CD1c-positive myeloid dendritic cell (primary cell): ENCODE results near the gene LRRC59.

ENCODE experiments used
- DNase-seq: peaks from one replicate; pipeline ENCODE4 v3.0.0-alpha.2; 2016; ENCODE audit errors: extremely low spot score

The LRRC59 gene

DNA sequence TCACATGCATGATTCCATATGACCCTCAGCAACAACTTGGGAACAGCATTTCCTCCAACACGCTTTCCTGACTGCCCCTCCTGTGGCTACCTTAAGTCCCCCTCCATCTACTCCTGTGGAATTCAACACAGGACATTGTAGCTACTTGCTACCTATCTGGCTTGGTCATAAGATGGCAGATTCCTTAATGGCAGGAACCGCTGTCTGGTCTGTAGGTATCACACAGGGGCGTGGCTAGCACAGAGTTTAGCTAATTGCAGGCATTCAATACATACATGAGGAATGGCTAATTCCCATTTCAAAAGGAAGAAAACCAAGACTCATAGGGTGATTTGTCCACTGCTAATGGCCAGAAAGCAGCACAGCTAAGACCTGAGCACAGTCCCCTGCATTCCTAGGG lies 8.6 kb downstream of the LRRC59 start:
- DNase-seq = no peak

GRCh38 chr17:50386510-50386909 lies 10.8 kb downstream of the LRRC59 start:
- DNase-seq = no peak

DNA sequence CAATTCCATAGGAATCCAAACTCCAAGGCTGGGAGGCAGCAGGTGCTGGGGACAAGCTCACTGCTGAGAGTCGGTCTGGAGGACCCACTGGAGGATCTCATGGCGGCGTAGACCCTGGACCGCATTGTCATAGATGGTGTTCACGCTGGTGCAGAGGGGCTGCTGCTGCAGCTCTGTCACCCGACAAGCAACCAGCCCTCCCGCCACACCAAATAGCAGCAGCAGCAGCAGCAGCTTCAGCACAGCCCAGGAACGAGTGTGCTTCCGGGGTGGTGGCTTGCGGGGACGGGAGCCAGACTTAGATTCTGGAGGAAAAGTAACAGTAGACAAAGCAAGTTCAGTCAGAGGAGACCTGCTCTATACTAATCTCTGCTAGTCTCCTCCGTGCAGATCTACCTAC lies 14.4 kb downstream of the LRRC59 start:
- no peak for DNase-seq

GRCh38 chr17:50381920-50382319 lies 15.4 kb downstream of the LRRC59 start:
- no peak for DNase-seq

DNA sequence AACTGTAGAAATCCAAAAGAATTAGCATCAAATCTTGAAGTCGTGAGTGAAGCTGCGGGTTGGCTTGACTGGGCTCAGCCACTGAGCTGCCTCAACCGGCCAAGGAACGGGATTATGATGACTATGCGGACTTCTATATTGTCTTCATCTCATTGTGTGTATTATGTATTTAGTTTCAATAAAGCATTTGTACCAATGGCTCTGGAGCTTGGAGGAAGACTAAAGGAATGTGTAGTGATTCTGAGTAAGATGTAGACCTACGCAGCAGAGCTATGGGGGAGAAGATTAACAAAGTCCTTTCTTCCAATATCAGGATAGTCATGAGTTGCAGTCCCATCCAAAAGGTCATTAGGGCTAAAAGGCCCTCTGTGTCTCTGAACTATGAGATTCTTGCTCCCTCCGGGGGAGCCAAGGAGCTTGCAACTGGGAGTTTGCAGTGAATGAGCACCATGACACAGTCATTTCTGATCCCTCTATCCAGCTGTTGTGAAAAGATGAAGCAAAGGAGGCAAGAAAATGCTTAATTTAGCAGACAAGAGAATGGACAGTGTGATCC lies 16.0 kb downstream of the LRRC59 start:
- DNase-seq = no peak

GRCh38 chr17:50380369-50381259 lies 16.7 kb downstream of the LRRC59 start:
- DNase-seq = no peak

DNA sequence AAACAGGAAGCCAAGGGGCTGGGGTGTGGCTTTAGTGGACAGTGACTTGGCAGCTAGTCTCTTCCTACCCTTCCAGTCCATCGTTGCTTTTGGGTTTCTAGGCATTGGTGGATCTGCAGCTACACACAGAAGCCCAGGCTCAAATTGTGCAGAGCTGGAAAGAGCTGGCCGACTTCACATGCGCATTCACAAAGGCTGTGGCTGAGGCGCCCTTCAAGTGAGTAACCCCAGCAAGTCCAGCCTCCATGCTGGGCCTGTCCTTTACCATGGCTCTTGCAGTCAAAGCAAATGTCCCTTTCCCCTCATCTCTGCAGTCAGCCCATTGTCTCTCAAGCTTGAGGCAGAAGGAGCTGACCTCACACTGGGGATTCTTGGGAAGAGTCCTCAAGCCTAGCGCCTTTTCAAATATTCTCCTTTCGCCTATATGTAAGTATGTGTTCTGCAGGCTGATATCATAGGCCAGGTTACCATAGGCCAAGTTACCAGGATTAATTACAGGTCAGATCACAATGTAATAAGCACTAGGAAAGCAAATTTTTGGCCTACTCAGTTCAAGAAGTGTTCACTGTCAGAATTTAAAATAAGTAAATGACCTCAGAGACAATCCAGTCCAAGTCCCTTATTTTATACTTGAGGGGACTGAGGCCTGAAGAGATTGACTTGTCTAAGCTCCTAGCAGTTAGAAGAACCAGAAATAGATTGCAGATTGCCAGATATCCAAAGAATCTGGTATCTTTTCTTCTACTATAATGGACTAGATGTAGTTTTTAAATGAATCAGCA lies 17.8 kb downstream of the LRRC59 start:
- no peak for DNase-seq

- DNase-seq = no peak
These were observed 21.3 kb downstream of the LRRC59 start for GRCh38 chr17:50375858-50376538.

GRCh38 chr17:50373705-50374104 lies 23.6 kb downstream of the LRRC59 start:
- DNase-seq = no peak

GRCh38 chr17:50372758-50373556 lies 24.4 kb downstream of the LRRC59 start, which contains the start of the genes EME1 and MRPL27:
Gene EME1 (plus strand): TSS chr17:50373229. CDS start chr17:50375209, 1,980 bp downstream.
Gene MRPL27 (minus strand): TSS chr17:50373184. CDS start chr17:50373170, 14 bp downstream.
- DNase-seq = peak; percentile 93

- DNase-seq = no peak
These were observed 25.0 kb downstream of the LRRC59 start for GRCh38 chr17:50372222-50372757.

- DNase-seq = no peak
These were observed 25.8 kb downstream of the LRRC59 start for GRCh38 chr17:50371526-50371925.

GRCh38 chr17:50370052-50370451 lies 27.3 kb downstream of the LRRC59 start:
- no peak for DNase-seq

DNA sequence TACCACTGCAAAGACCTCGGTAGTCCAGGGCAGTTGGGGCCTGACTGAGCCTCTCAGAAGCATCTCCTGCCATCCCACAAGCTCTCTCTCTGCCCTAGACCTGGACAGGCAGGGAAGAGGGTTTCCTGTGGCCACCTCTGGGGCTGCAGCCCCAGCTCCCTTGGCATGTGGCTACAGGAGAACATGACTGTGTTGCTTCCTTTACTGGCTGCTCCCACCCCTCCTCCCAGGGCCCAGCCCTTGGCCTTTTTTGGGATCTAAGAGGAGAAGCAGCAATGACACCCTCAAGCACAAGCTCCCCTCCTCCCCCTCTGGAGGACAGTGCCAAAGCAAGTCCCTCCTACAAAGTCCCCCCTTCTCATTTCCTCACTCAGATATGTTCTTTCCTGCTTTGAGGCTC lies 29.9 kb downstream of the LRRC59 start:
- no peak for DNase-seq

GRCh38 chr17:50365649-50366393 lies 31.5 kb downstream of the LRRC59 start:
- no peak for DNase-seq

DNA sequence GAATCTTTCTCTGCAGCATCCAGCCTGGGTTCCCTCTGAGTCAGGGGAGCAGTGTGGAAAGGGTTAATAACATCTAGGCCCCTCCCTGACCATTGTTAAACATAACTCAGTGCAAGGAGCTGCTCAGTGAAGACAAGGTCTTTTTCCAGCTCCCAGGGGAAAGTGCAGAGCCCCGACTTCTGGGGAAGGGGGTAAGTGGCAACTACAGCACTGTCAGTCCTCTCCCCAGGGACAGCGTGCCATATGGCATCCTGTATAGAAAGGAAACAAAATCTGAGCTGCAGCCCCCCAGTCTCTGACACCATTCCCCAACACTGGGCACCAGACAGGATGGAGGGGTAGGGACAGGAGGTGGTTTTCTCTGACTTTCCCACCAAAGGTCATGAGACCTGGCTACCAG lies 32.2 kb downstream of the LRRC59 start:
- no peak for DNase-seq

- no peak for DNase-seq
These were observed 32.6 kb downstream of the LRRC59 start for GRCh38 chr17:50364715-50365114.

- DNase-seq = no peak
These were observed 33.3 kb downstream of the LRRC59 start for GRCh38 chr17:50364061-50364458.

DNA sequence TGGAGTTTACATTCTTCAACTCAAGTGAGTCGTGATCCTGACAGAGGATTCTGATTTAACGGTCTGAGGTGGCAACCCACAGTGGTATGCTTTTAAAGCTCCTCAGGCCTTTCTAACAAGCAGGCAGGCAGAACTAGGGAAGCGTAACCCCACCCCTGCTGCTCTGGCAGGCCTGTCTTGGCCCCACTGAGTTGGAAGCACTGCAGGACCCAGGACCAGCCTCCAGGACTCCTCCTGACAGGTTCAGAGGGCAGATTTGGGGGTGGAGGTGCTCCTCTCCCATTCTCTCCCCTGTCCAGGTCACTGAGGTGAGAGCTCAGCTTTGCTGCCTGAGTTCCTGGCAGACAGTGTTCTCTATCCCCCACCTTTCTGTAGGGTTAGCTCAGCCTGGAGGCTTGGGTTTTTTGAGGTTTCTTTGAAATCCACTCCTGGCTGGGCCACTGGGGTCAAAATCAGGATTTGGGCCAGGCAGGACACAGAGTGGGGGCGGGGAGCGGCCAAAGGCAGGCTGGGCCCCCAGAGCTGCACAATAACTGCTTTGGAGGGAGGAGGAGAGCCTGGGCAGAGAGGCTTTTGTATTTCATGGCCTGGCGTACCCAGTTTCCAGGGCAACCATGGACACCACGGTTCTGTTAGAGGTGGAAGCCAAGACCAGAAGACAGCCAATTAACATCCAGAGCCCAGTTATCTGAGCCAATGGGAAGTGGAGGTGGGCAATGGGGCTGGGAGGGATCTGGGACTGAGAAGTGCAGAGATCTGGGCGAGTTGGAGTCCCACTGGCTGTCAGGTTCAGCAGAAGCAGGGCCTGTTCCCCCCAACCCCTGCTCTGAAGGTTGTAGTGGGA lies 33.9 kb downstream of the LRRC59 start:
- DNase-seq = no peak
